ENCODE results near the gene CHST3.

The CHST3 gene

GRCh38 chr10:72049969-72050781 is 86.0 kb downstream of the CHST3 start:
- no peak overlapping the region for H3K4me3 ChIP-seq (ENCODE audit: low read depth, low read length)
- TF ChIP-seq CTCF (IDR thresholded peaks at IDR 0.05; ENCODE audit: borderline replicate concordance, insufficient read depth, low read depth, low read length) = no peak

GRCh38 chr10:72050873-72051272 is 86.7 kb downstream of the CHST3 start:
- TF ChIP-seq CTCF (IDR thresholded peaks at IDR 0.05; ENCODE audit: borderline replicate concordance, insufficient read depth, low read depth, low read length) = no peak
- no peak overlapping the region for H3K4me3 ChIP-seq (ENCODE audit: low read depth, low read length)

GRCh38 chr10:72053690-72054089 is 89.5 kb downstream of the CHST3 start:
- no peak overlapping the region for H3K4me3 ChIP-seq (ENCODE audit: low read depth, low read length)
- no peak for TF ChIP-seq CTCF (IDR thresholded peaks at IDR 0.05; ENCODE audit: borderline replicate concordance, insufficient read depth, low read depth, low read length)

GRCh38 chr10:72056113-72056512 is 91.9 kb downstream of the CHST3 start:
- no peak overlapping the region for H3K4me3 ChIP-seq (ENCODE audit: low read depth, low read length)
- TF ChIP-seq CTCF (IDR thresholded peaks at IDR 0.05; ENCODE audit: borderline replicate concordance, insufficient read depth, low read depth, low read length) = no peak

GRCh38 chr10:72056932-72057751 is 92.9 kb downstream of the CHST3 start:
- no peak overlapping the region for H3K4me3 ChIP-seq (ENCODE audit: low read depth, low read length)
- no peak for TF ChIP-seq CTCF (IDR thresholded peaks at IDR 0.05; ENCODE audit: borderline replicate concordance, insufficient read depth, low read depth, low read length)

GRCh38 chr10:72058347-72058898 is 94.2 kb downstream of the CHST3 start:
- H3K4me3 ChIP-seq (ENCODE audit: low read depth, low read length) = no peak overlapping the region
- TF ChIP-seq CTCF (IDR thresholded peaks at IDR 0.05; ENCODE audit: borderline replicate concordance, insufficient read depth, low read depth, low read length) = no peak

Data from GM12875 (cell line).